Large intestine (tissue), 3 donors: ENCODE measurements around the gene KCNA5. TPM values are rescaled to one million over a fixed set of nuclear protein-coding genes. Genes with fewer than 3 reads are reported as not detected.

Experiments used
- DNase-seq, 2 donors: peaks; one replicate each; pipeline versions ENCODE4 v3.0.0 to v3.0.0-alpha.2; 2013
- H3K27ac ChIP-seq: one replicate; pipeline ENCODE4 v1.5.1; 2013; ENCODE audit warnings: low read length
- H3K27me3 ChIP-seq: 2 replicates; pipeline ENCODE4 v1.6.1; 2013; ENCODE audit warnings: low read length; ENCODE audit not compliant: control insufficient read depth, insufficient read depth
- H3K36me3 ChIP-seq: 2 replicates; pipeline ENCODE4 v1.6.1; 2013; ENCODE audit warnings: low read length; ENCODE audit not compliant: control insufficient read depth, insufficient read depth
- H3K4me1 ChIP-seq: one replicate; pipeline ENCODE4 v1.6.1; 2013; ENCODE audit warnings: low read length; ENCODE audit not compliant: control insufficient read depth, insufficient read depth
- H3K4me3 ChIP-seq: one replicate; pipeline ENCODE4 v1.5.1; 2013; ENCODE audit warnings: low read length
- H3K9me3 ChIP-seq: one replicate; pipeline ENCODE4 v1.6.1; 2013; ENCODE audit warnings: mild to moderate bottlenecking, low read depth, low read length, moderate library complexity; ENCODE audit not compliant: control insufficient read depth
- WGBS: methylation state at CpG from one replicate; pipeline ENCODE4 v1.1.5; 2013; ENCODE audit warnings: low lambda C conversion rate; ENCODE audit not compliant: insufficient coverage; 5-methylcytosine and 5-hydroxymethylcytosine counted together
- polyA plus RNA-seq: library from polyadenylated mRNA; unstranded; fragments of 120-200 nt; gene quantifications from one replicate; pipeline ENCODE4 v1.2.1, GENCODE V29; 2013

KCNA5 gene
- polyA plus RNA-seq, 1 donor = 0.79 TPM

DNA sequence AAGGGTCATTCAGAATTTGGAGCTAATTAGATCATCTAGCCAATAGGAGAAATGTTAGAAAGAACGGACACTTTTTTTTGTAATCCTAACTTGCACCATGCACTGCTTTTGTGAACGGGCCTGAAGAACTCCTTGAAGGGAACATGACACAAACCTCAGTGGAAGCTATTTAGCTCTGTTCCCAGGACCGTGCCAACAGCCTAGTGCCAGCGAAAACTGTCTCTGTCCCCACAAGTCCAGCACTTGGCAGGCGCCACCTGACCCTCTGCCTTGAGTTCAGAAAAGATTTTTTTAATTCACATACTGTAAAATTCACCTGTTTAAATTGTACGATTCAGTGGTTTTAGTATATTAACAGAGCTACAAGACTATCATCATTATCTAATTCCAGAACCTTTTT is 31.3 kb upstream of the KCNA5 start:
- Histone ChIP-seq H3K36me3 (no peaks in the 10 kb centered on the region), H3K27ac (no peak overlapping the region), H3K9me3 (no peaks in the 10 kb centered on the region), H3K4me1 (no peaks in the 10 kb centered on the region), H3K27me3 (no peaks in the 10 kb centered on the region), H3K4me3 (no peak overlapping the region)
- DNase-seq = no peak
- 100% methylated on average over 2 of the region's 6 CpGs for WGBS

DNA sequence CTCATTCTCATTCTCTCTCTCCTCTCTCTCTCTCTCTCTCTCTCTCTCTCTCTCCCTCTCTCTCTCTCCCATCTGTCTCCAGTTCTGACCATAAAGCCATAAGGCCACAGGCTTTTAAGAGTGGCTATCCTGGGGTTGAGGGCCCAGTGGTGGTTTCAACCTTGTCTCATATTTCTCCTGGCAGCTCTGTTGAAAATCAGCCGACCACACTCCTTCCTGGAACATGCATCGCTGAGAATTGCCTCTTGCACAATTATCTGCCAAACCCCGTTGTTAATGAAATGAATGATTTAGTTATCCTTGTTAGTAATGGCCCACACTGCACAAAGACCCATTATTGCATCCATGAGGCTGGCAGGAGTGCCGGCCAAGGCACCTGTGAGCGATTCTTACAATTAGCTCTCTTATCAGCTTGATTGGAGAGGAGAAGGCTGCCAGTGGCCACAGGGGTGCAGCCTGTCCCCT is 30.4 kb upstream of the KCNA5 start:
- no peak overlapping the region for H3K27ac ChIP-seq
- DNase-seq = no peak
- H3K4me1 ChIP-seq = no peaks in the 10 kb centered on the region
- H3K4me3 ChIP-seq = no peak overlapping the region
- no peaks in the 10 kb centered on the region for H3K36me3 ChIP-seq
- WGBS = no CpG with 5 or more reads among the region's 5 CpGs
- H3K9me3 ChIP-seq = no peaks in the 10 kb centered on the region
- peaks cover 2% of the 10 kb centered on the region for H3K27me3 ChIP-seq

DNA sequence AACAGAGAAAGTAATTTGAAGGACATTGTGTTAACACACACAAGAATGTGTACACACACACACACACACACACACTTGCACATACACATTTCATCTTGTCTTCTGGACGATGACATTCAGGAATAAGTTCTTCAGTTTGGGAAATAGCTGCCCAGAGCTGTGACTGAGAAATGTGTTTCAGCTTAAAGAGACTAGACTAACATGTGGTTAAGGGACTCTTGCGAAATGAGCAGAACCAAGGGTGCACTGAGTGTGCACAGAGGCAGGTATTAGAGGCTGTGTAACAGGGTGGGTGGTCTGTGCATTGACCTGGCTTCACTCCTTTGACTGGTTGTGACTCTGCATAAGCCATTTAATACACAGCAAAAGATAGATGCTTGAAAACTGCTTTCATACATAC is 29.4 kb upstream of the KCNA5 start:
- Histone ChIP-seq H3K4me3 (no peak overlapping the region), H3K27ac (no peak overlapping the region), H3K36me3 (no peaks in the 10 kb centered on the region), H3K27me3 (peaks cover 5% of the 10 kb centered on the region), H3K9me3 (no peaks in the 10 kb centered on the region), H3K4me1 (no peaks in the 10 kb centered on the region)
- no peak for DNase-seq
- no CpG with 5 or more reads among the region's 2 CpGs for WGBS

DNA sequence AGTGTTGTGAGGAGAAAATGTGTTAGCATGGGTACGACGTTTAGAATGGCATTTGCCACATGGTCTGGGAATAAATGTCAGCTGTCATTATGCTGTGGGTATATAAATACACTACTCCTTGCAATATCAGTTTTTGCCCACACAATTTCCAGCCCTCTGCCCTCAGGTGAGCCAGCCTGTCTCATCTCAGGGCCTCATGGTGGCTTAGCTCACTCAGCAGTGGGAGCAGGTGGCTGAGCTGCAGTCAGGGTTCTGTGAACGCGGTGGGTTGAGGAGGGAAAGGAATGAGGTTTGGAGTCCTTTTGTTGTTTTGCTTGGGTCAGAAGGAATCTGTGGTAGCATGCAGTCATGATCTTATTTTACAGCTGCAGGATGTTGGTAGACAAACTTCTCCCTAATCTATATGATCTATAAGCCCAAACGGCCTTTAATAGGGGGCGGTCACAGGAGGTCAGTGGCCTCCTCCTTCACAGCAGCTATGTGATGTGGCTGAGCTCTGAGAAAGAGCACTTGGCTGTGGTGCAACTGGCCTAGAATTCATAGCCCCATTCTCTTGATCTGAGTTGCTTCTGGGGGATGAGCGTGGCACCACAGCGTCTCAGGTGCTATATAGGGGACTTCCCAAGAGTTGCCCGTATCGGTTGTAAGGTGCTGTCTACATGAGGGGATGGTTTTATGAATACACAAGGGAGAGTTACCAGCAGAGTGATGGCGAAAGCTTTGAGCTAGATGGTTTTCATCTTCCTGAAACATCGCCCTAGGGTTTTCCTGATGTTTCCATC is 27.8 kb upstream of the KCNA5 start:
- no peak for DNase-seq
- WGBS = 100% methylated on average over 1 of the region's 12 CpGs
- H3K4me1 ChIP-seq = no peaks in the 10 kb centered on the region
- no peaks in the 10 kb centered on the region for H3K9me3 ChIP-seq
- no peak overlapping the region for H3K27ac ChIP-seq
- no peaks in the 10 kb centered on the region for H3K36me3 ChIP-seq
- H3K4me3 ChIP-seq = no peak overlapping the region
- H3K27me3 ChIP-seq = peaks cover 5% of the 10 kb centered on the region

DNA sequence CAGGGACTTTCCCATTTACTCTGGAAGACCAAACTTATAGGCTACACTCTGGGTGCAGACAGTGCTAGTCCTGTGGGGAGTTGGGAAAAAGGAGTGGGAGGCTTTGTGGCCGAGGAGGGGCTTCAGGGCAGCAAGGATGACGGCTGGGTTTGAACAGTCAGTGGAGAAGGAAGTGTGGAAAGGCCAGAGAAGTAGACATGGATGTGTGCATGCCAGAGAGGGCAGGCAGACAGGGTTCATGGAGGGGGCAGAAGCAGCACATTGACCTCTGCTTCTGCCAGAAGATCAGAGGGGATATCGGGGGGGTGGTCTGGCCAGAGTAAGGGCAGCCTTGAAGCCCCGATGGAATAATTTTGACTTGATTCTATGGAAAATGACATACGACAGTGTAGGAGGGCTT is 27.2 kb upstream of the KCNA5 start:
- Histone ChIP-seq H3K9me3 (no peaks in the 10 kb centered on the region), H3K27me3 (peaks cover 5% of the 10 kb centered on the region), H3K36me3 (no peaks in the 10 kb centered on the region), H3K27ac (no peak overlapping the region), H3K4me3 (no peak overlapping the region), H3K4me1 (no peaks in the 10 kb centered on the region)
- DNase-seq = no peak
- WGBS = 86% methylated on average over 2 of the region's 5 CpGs

DNA sequence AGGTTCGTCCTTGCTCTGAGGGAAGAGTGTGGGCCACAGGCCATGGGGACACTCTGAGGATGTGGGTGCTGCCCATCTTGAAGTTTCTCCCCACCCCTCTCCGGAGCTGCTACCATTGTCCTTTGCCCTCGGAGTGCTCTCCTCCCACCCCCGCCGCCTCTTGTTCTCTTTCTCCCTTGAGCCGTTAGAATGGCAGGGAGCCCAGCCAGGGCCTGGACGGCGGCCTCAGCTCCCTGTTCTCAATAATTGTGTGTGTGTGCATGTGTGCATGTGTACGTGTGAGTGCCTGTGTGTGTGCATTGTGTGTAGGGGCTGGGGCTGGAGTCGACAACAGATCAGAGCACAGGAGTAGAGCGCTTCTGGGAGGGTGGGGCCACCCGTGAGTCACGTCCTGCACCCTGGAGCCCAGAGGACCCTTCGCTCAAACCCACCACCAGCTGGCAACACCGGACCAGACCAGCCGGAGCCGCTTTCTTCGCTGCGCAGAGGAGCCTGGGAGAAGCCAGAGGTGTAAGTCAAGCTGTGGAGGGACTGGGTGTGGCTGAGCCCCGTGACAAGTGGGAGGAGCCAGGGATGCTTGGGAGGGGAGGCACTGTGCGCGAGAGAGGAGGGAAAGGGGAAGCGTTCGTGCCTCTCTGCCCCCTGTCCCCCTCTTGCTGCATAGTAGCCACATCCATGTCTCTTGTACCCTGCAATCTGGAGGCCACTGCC is 25.9 kb upstream of the KCNA5 start:
- Histone ChIP-seq H3K9me3 (no peaks in the 10 kb centered on the region), H3K4me1 (no peaks in the 10 kb centered on the region), H3K27ac (no peak overlapping the region), H3K36me3 (no peaks in the 10 kb centered on the region), H3K27me3 (peaks cover 6% of the 10 kb centered on the region), H3K4me3 (no peak overlapping the region)
- no CpG with 5 or more reads among the region's 24 CpGs for WGBS
- no peak for DNase-seq

DNA sequence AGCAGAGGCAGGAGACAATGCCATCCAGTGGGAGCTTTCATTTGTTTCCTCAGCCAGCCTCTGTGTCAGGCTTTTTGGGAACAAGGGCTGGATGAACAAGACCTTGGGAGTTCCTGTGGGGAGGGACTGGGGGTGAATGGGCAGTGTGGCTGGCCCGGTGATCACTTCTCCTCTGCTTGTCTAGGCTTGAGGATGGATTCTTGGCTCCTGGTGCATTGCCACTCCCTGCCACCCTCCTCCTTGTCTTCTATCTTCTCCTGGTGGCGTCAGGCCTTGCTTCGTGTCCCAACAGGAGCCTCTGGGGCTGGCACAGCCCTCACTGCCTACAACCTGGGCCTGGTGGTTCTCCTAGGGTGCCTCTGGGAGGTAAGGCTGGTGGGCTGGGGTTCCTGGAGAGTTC is 25.0 kb upstream of the KCNA5 start:
- Histone ChIP-seq H3K36me3 (no peaks in the 10 kb centered on the region), H3K4me3 (no peak overlapping the region), H3K9me3 (no peaks in the 10 kb centered on the region), H3K4me1 (no peaks in the 10 kb centered on the region), H3K27me3 (peaks cover 7% of the 10 kb centered on the region), H3K27ac (no peak overlapping the region)
- no peak for DNase-seq
- WGBS = no CpG with 5 or more reads among the region's 3 CpGs

DNA sequence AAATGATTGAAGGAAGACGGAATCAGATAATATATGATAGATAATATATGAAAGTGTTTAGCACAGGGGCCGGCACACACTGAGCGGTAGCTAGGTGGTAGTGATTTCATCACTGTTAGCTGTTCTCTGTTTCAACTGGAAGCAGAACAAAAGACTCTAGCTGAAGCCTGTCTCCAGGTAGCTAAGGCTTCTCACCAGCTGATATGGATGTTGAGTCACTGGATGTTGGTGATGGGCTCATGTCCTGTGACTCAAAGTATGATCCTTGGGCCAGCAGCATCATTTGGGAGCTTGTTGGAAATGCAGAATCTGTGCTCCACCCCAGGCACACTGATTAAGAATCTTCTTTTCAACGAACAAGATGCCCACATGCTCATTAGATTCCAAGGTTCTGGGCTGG is 21.7 kb upstream of the KCNA5 start:
- Histone ChIP-seq H3K4me3 (no peak overlapping the region), H3K4me1 (no peaks in the 10 kb centered on the region), H3K36me3 (no peaks in the 10 kb centered on the region), H3K27me3 (peaks cover 15% of the 10 kb centered on the region), H3K27ac (no peak overlapping the region), H3K9me3 (no peaks in the 10 kb centered on the region)
- DNase-seq = no peak
- WGBS = 83% methylated on average over 1 of the region's 4 CpGs

DNA sequence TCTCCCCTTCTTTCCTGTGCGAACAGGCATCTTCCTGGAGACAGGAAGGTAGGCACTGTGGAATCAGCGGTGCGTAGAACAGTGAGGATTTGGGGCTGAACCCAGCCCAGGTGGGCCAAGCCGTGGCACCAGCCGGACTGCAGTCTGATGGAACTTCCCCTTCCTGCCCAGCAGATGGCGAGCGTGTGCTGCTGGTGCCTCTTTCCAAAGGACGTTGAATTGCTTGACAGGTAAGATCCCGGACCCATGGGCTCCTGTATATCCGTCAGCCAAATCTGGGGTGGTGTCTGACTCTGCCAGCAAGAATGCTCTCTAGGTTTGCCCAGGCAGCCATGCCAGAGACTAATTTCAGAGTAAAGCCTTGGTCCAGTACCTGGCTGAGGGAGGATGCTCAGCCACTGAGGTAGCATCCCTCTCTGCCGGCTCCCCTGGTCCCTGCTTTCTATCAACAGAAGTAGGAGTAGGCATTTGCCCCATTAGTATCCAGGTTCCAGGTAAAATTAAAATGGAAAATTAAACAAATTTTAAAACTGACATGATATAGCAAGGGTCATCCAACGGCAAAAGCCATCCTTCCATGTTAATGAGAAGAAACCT is 21.1 kb upstream of the KCNA5 start:
- H3K4me3 ChIP-seq = no peak overlapping the region
- no peaks in the 10 kb centered on the region for H3K36me3 ChIP-seq
- H3K27ac ChIP-seq = no peak overlapping the region
- peak in 1 of 2 donors; percentile 36 for DNase-seq
- no peaks in the 10 kb centered on the region for H3K9me3 ChIP-seq
- H3K4me1 ChIP-seq = no peaks in the 10 kb centered on the region
- peaks cover 18% of the 10 kb centered on the region for H3K27me3 ChIP-seq
- WGBS = 60% methylated on average over 1 of the region's 12 CpGs

DNA sequence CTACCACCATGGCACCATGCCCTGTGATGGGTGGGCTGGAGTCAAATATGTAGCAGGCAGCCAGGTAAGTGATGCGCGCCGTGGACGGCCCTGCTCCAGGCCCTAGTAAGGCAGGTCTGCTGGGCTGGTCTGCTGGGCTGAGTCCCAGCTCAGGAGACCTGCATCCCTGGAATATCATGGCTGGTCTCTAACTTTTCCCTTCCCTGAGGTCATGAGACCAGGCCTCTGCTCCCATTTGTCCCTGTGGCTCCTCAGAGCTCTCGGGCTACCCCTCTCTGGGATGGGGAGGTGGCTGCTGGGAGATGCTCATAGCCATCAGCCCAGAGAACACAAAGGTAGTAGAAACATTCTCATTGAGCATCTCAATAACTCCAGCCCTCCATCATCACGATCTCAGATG is 19.8 kb upstream of the KCNA5 start:
- no peak for DNase-seq
- no CpG with 5 or more reads among the region's 6 CpGs for WGBS
- Histone ChIP-seq H3K9me3 (no peaks in the 10 kb centered on the region), H3K4me3 (no peak overlapping the region), H3K27ac (no peak overlapping the region), H3K27me3 (peaks cover 14% of the 10 kb centered on the region), H3K36me3 (no peaks in the 10 kb centered on the region), H3K4me1 (no peaks in the 10 kb centered on the region)
